WTC11 (cell line): Measurements from ENCODE around the gene IDH1.

Experiments
- AFF4 ChIP-seq: sonication (generic); formaldehyde crosslinking; IDR thresholded peaks from 2 replicates; pipeline ENCODE4 v1.8.1; 2023; ENCODE audit warnings: mild to moderate bottlenecking, missing genetic modification reagents, borderline replicate concordance
- CTCF ChIP-seq: fragments of 200-600 bp; IDR thresholded peaks from 2 replicates; pipeline ENCODE4 v1.8.0; 2022; ENCODE audit warnings: antibody characterized with exemption
- ERG ChIP-seq: fragments of 250-450 bp; sonication (Bioruptor Pico); IDR thresholded peaks from 2 replicates; pipeline ENCODE4 v1.8.0; 2021; ENCODE audit warnings: mild to moderate bottlenecking
- MYBL2 ChIP-seq: sonication (generic); formaldehyde crosslinking; IDR thresholded peaks from 2 replicates; pipeline ENCODE4 v1.8.1; 2023; ENCODE audit warnings: mild to moderate bottlenecking, moderate library complexity, missing genetic modification reagents
- SP1 ChIP-seq: sonication (generic); formaldehyde crosslinking; conservative IDR thresholded peaks from 2 replicates; pipeline ENCODE4 v1.8.1; 2022; ENCODE audit warnings: missing genetic modification reagents
- STAT6 ChIP-seq: sonication (generic); formaldehyde crosslinking; conservative IDR thresholded peaks from 2 replicates; pipeline ENCODE4 v1.8.1; 2023; ENCODE audit warnings: mild to moderate bottlenecking, low read depth, missing genetic modification reagents, moderate library complexity
- TEAD4 ChIP-seq: sonication (generic); formaldehyde crosslinking; IDR thresholded peaks from 2 replicates; pipeline ENCODE4 v1.8.0; 2022; ENCODE audit warnings: mild to moderate bottlenecking, missing genetic modification reagents
- ZBTB43 ChIP-seq: sonication (generic); formaldehyde crosslinking; IDR thresholded peaks from 2 replicates; pipeline ENCODE4 v1.8.1; 2023; ENCODE audit warnings: mild to moderate bottlenecking, missing genetic modification reagents

GRCh38 chr2:208227581-208228232 lies 27.2 kb downstream of the IDH1 start:
- TF ChIP-seq AFF4 (CRISPR knock-in tag), result no peak
- no peak for TF ChIP-seq SP1
- no peak for TF ChIP-seq CTCF
- TF ChIP-seq MYBL2 (CRISPR knock-in tag), result no peak
- TF ChIP-seq ERG, result no peak
- no peak for TF ChIP-seq STAT6 (CRISPR knock-in tag)
- TF ChIP-seq TEAD4 (CRISPR knock-in tag), result no peak
- TF ChIP-seq ZBTB43, result no peak
